Measurements from ENCODE around the gene TMC1. TPM values are rescaled to one million over a fixed set of nuclear protein-coding genes. Genes with fewer than 3 reads are reported as not detected.
A peak's percentile ranks its signal among the peaks of the same experiment; 100 is the strongest.

Gene TMC1
- total and polyA plus RNA-seq, 7 donors, result 0.05 to 2.6 (median 0.21) TPM; not detected in 3

DNA sequence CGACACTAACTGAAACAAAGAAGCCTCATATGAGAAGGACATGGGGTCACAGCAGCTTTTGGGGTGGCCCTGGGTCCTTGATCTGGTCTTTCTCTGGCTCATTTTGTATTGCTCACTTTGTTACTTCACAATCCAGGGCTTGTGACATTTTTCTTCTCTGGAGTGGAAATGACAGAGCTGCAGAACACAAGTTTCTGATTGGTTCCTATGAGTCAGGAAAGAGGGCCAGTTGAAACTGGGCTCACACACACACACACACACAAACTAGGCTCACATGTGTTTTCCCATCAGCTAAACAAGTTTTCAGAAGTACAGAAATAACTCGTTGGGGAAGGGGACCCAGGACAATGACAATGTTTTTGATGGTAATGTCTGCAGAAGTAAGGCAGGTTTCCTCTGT is 54.3 kb downstream of the TMC1 start:
- Histone ChIP-seq H3K4me3 (peak overlapping the region; percentile 52), H3K27ac (peak overlapping the region; percentile 87), H3K27me3 (ENCODE audit: insufficient read depth in 3 of 3, low read length in 2 of 3) (no peaks in the 10 kb centered on the region), H3K9me3 (no peaks in the 10 kb centered on the region), H3K36me3 (ENCODE audit: insufficient read depth in 1 of 2, low read depth in 1 of 2) (no peaks in the 10 kb centered on the region), H3K4me1 (peaks cover 40% of the 10 kb centered on the region)
- no peak for TF ChIP-seq CTCF (IDR thresholded peaks at IDR 0.05)
- DNase-seq, result no peak
- intact Hi-C loops (cut with DNase I), result loop anchor here (5.0 to 10.0 kb wide), 4 partner anchors 48 to 591 kb away; no protein-coding TSS in a partner anchor
- no peak for ATAC-seq
- 50 to 65% (median 56%) methylated on average over 2 of the region's 2 CpGs for WGBS, 3 donors

GRCh38 chr9:72576087-72576486 is 54.7 kb downstream of the TMC1 start:
- peak; percentile 47 to 76 (median 76) for ATAC-seq
- no peak for DNase-seq
- TF ChIP-seq CTCF (IDR thresholded peaks at IDR 0.05), result no peak
- peaks cover 44% of the 10 kb centered on the region for H3K4me1 ChIP-seq
- no peaks in the 10 kb centered on the region for H3K9me3 ChIP-seq
- H3K36me3 ChIP-seq (ENCODE audit: insufficient read depth in 1 of 2, low read depth in 1 of 2), result no peaks in the 10 kb centered on the region
- H3K27me3 ChIP-seq (ENCODE audit: insufficient read depth in 3 of 3, low read length in 2 of 3), result no peaks in the 10 kb centered on the region
- peak overlapping the region; percentile 52 for H3K4me3 ChIP-seq
- H3K27ac ChIP-seq, result peak overlapping the region; percentile 87
- 28 to 43% (median 36%) methylated on average over 2 of the region's 2 CpGs for WGBS, 3 donors
- intact Hi-C loops (cut with DNase I), result loop anchor here (5.0 to 10.0 kb wide), 4 partner anchors 49 to 591 kb away; no protein-coding TSS in a partner anchor

DNA sequence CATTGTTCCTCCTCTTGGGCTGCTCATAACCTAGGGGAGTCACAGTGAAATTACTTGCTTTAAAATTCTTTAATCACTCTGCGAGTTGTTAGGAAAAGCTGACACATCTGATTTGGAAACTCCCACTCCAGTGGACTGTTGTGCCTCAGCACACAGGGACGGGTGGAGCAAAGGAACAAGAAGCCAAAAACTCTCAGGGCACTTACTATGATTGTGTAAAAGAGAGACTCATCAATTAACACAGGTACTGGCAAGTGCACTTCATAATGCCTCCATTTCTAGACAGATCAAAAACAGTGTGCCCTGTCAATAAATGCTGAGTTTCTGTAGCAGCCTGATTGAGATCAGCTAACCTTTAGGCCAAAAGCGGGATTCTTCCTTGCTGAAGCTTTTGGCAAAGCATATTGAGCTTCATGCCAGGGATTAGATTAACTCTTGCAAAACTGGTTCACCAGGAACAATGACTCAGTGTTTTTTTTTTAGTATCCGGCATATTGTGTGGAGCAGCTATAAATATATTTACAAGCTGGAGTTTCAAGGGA is 55.9 kb downstream of the TMC1 start:
- ATAC-seq, result peak; percentile 69 to 85 (median 80)
- 5 to 8% (median 7%) methylated on average over 4 of the region's 4 CpGs for WGBS, 3 donors
- DNase-seq, result no peak

DNA sequence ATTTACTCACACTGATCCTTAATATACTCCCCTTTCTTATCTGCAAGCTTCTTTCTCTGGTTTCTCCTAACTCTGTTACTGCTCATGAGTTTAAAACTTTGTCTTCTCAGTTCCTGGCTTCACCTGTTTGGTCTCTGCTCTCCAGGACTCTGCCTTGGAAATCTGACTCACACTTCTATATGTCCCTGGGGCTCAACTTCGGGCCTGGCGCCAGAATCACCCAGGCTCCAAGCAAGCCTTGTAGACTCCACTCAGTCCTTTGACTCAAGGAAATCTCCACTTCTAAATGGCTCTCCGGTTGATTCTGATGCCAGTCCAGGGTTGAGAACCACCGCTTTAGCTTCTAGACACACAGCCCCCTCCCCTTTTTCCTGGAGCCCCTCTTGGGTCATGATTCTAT is 57.8 kb downstream of the TMC1 start:
- peak overlapping the region; percentile 87 for H3K27ac ChIP-seq
- intact Hi-C loops (cut with DNase I), result loop anchor here (2.0 to 10.0 kb wide), 5 partner anchors 52 to 594 kb away; partner anchors contain the start of gene ZFAND5 (in 1 of the 2)
- no peaks in the 10 kb centered on the region for H3K9me3 ChIP-seq
- ATAC-seq, result peak in 2 of 4 donors; percentile 26 to 29
- peak; percentile 42 to 74 for DNase-seq
- H3K4me1 ChIP-seq, result peaks cover 53% of the 10 kb centered on the region
- 55 to 60% (median 57%) methylated on average over 4 of the region's 4 CpGs for WGBS, 3 donors
- peak overlapping the region; percentile 52 for H3K4me3 ChIP-seq
- no peak for TF ChIP-seq CTCF (IDR thresholded peaks at IDR 0.05)
- no peaks in the 10 kb centered on the region for H3K27me3 ChIP-seq (ENCODE audit: insufficient read depth in 3 of 3, low read length in 2 of 3)
- H3K36me3 ChIP-seq (ENCODE audit: insufficient read depth in 1 of 2, low read depth in 1 of 2), result no peaks in the 10 kb centered on the region

More for the DNA sequence above, 55.9 kb downstream of the TMC1 start:
- Histone ChIP-seq H3K36me3 (ENCODE audit: insufficient read depth in 1 of 2, low read depth in 1 of 2) (no peaks in the 10 kb centered on the region), H3K27me3 (ENCODE audit: insufficient read depth in 3 of 3, low read length in 2 of 3) (no peaks in the 10 kb centered on the region), H3K4me3 (peak overlapping the region; percentile 52), H3K27ac (peak overlapping the region; percentile 87), H3K9me3 (no peaks in the 10 kb centered on the region), H3K4me1 (peaks cover 53% of the 10 kb centered on the region)
- intact Hi-C loops (cut with DNase I), result loop anchor here (5.0 to 10.0 kb wide), 4 partner anchors 50 to 592 kb away; no protein-coding TSS in a partner anchor
- no peak for TF ChIP-seq CTCF (IDR thresholded peaks at IDR 0.05)
